Fibroblast of upper back skin (primary cell): ENCODE results near the gene VTI1A.
A peak's percentile ranks its signal among the peaks of the same experiment; 100 is the strongest.
"Not testable (repeated sequence)": the region's sequence is repeated elsewhere in the genome, so short reads cannot be mapped to it uniquely, and the experiment has no call there.

ENCODE experiments used
- DNase-seq: peaks from one replicate; pipeline ENCODE4 v3.0.0-alpha.2; 2013

VTI1A gene

GRCh38 chr10:112454910-112455779 lies 8.1 kb downstream of the VTI1A start:
- no peak for DNase-seq

- no peak for DNase-seq
These were observed 9.5 kb downstream of the VTI1A start for GRCh38 chr10:112456533-112456932.

GRCh38 chr10:112460366-112460765 lies 13.4 kb downstream of the VTI1A start:
- no peak for DNase-seq

- peak; percentile 89 for DNase-seq
These were observed 14.2 kb downstream of the VTI1A start for GRCh38 chr10:112461029-112461887.

GRCh38 chr10:112464074-112464473 lies 17.1 kb downstream of the VTI1A start:
- DNase-seq, result not testable (repeated sequence)

GRCh38 chr10:112465299-112465883 lies 18.4 kb downstream of the VTI1A start:
- no peak for DNase-seq

DNA sequence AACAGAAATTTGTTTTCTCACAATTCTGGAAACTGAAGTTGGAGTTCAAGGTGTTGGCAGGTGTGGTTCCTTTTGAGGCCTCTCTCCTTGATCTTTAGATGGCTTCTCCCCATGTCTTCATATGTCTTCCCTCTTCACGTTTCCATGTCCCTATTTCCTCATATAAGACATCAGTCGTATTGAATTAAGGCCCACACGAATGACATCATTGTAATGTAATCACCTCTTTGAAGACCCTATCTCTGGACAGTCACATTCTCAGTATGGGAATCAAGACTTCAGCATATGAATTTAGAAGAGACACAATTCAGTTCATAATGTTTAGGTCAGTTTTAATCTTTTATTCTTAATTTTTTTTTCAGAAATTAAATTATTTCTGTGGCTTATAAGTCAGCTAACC lies 19.8 kb downstream of the VTI1A start:
- DNase-seq, result no peak

DNA sequence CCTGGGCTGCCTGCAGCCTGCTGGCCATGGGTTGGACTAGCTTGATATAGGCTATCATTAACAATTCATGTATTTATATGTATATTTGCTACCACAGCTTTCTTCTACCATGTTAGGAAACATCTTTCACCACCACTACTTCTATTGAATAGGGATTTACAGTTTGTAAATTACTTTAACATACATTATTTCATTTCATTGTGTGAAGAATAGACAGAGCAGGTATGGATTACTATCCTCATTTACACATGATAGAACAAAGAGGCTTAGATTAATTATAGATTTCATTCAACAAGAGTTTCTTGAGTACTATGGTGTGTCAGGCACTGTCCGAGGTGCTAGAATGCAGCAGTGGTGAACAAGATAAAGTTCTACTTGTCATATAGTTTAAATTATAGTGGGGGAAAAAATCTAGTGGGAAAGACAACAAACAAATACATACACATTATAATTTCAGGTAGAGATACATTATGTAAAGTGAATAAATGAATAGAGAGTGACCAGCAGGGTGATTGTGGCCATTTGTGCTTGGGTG lies 20.6 kb downstream of the VTI1A start:
- no peak for DNase-seq

- DNase-seq, result peak; percentile 44
These were observed 25.0 kb downstream of the VTI1A start for GRCh38 chr10:112471878-112472487.

DNA sequence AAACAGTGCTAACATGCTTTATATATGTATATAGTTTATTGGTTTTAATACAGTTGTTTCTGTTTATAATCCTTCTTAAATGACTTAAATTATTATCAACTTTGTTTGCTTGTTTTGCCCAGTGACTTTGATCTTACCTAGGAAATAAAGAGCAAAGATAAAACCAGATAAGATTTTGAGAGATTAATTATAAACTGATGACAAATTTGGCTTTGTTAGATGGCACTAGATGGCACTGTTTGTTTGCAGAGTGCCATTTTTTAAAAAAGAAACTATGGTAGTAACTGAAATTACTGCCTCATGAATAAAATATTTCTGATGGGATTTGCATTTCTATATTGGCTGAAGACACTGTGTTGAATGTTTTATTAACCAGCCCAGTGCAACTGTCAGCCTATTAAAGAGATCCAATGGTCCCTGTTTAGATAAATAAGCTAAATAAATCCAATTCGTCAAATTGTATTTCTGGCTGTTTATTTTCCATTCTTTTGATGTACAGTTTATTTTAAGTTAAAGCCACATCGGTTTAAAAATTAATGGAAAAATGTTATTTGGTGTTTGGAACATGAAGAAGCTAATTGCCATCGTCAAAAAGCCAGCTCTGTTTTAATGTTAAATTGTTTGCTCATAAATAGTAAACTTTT lies 28.7 kb downstream of the VTI1A start:
- peak; percentile 31 for DNase-seq

GRCh38 chr10:112481602-112482001 lies 34.6 kb downstream of the VTI1A start:
- no peak for DNase-seq

DNA sequence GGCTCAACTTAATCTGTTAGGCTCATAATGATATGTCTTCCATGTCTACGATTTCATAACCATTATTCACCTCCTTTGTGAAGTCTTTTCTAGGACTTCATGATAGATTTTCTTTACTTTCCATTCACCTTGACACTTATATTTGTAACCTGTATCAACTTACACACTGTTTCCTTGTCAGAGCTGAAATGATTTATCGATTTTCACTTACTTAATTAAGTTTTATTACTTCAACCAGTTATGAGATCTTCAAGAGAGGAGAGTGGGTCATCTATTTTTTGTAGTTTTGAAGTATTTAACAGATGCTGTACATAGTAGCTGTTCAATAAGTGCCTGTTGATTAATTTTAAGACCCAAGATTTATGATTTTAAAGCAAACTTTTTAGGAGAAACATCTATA lies 37.4 kb downstream of the VTI1A start:
- DNase-seq, result no peak

- DNase-seq, result no peak
These were observed 40.9 kb downstream of the VTI1A start for GRCh38 chr10:112487964-112488363.

DNA sequence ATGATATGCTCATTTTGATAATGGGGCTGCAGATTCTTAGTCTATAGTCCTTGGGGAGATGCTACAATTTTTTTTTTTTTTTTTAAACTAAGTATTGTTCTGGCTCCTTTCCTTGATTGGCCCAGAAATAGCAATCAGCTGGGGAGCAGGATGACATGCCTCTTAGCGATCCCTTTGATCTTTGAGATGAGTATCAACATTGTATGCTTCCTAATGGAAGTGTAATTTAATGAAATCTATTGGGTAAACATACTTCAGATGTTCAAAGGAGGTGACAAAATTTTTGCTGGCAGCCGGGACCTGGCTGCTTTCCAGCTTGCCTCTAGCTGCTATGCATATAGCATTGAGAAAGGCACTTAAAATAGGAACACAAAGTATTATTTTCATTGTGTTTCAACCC lies 43.5 kb downstream of the VTI1A start:
- peak; percentile 8 for DNase-seq

- peak; percentile 9 for DNase-seq
These were observed 44.1 kb downstream of the VTI1A start for GRCh38 chr10:112491144-112491543.

DNA sequence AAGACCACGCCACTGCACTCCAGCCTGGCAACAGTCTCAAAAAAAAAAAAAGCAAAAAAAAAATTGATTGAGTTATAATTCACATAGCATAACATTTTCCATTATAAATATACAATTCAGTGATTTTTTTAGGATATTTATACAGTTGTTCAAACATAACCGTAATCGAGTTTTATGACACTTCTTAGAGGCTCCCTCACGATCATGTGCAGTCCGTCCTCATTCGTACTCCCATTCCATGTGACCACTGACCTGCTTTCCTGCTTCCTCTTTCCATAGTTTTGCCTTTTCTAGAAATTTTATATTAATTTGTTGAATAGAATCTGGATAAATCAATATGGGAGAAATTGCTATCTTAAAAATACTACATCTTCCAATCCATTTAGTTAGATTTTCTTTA lies 45.7 kb downstream of the VTI1A start:
- DNase-seq, result no peak

DNA sequence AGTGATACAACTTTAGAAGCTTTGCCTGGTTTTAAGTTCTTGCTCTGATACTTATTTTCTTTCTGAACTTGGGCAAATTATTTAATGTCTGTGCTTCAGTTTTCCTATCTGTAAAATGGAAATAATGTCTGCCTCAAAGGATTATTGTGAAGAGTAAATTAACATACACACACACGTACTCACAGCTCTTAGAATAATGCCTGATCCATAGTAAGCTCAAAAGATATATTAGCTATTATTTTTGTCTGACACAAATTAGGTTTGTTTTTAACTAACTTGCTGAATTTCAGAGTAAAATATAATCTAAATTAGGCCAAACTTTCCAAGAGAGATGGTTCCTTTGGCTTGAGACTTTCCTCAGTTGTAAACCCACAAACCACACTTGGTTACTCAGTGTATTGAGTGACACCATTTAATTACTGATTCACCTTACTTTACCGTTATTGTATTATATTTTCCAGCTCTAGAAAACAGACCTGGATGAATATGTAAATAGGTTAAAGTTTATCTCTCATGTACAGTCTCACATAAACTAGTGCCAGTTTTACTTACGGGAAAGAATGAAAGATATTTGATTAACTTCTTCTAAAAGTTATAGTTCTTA lies 50.4 kb downstream of the VTI1A start:
- DNase-seq, result no peak

GRCh38 chr10:112498806-112499205 lies 51.8 kb downstream of the VTI1A start:
- DNase-seq, result no peak

DNA sequence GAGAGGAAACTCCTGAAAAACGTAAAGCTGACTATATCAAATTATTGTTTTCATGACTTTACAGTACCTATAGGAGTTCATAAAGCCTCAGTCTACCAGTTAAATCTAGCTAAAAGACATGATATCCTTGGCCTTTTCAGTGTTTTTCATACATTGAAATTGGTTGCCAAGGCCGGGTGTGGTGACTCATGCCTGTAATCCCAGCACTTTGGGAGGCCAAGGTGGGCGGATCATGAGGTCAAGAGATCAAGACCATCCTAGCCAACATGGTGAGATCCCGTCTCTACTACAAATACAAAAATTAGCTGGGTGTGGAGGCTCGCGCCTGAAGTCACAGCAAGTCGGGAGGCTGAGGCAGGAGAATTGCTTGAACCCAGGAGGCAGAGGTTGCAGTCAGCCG lies 53.0 kb downstream of the VTI1A start:
- not testable (repeated sequence) for DNase-seq

- DNase-seq, result no peak
These were observed 55.5 kb downstream of the VTI1A start for GRCh38 chr10:112502536-112502935.

DNA sequence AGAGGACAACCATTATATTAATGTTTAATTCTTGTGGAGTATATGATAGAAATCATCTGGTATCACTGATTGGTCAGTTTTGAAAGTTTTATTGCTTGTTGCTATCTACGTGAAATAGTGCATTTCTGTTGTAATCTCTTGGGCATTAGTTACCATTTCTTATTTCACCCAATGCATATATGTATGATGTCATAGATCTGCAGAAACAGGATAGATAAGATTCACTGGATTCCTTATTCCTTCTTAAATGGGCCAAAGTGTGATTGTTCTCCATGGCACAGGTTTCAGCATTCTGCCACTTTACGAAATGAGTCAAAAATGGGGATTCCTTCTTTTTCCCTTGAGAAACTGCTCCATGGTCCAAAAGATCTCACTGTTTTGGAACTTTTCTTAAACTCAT lies 56.6 kb downstream of the VTI1A start:
- DNase-seq, result no peak

DNA sequence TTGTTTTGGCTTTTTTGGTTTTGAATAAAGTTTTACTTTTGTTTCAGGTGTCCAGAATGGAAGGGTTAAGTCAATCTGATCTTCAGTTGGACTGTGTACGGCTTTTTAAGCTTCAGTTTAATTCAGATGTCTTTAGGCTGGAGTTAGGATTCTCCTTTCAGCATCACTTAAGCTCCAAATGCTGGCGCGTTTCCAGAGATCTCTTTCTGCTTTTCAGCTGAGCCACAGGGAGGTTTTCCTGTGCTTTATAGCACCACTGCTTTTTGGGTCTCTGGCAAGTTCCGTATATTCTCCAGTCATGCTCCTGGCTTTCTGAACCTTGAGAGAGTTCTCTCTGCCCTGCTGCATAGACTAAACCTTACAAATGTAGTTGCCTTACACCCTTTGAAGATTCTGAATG lies 60.0 kb downstream of the VTI1A start:
- DNase-seq, result no peak
